Muscle layer of duodenum (tissue), 2 donors: Measurements from ENCODE around the gene NAV2.

ENCODE experiments used
- H3K27ac ChIP-seq: one replicate; pipeline ENCODE4 v1.7.0; 2013; ENCODE audit warnings: mild to moderate bottlenecking, low read length
- H3K27me3 ChIP-seq: one replicate; pipeline ENCODE4 v1.7.0; 2013; ENCODE audit warnings: low read depth, mild to moderate bottlenecking, control low read depth, low read length
- H3K36me3 ChIP-seq, 2 donors: one replicate each; pipeline ENCODE4 v1.7.0; 2013; ENCODE audit warnings: low read length in 2 of 2, control low read depth in 1 of 2, mild to moderate bottlenecking in 1 of 2; ENCODE audit not compliant: insufficient read depth in 2 of 2, control insufficient read depth in 1 of 2
- H3K4me1 ChIP-seq, 2 donors: one replicate each; pipeline ENCODE4 v1.7.0; 2013; ENCODE audit warnings: low read length in 2 of 2, mild to moderate bottlenecking in 2 of 2, control low read depth in 1 of 2, moderate library complexity in 1 of 2; ENCODE audit not compliant: insufficient read depth in 2 of 2, control insufficient read depth in 1 of 2
- H3K4me3 ChIP-seq, 2 donors: one replicate each; pipeline ENCODE4 v1.7.0; 2013; ENCODE audit warnings: low read length in 2 of 2, low read depth in 1 of 2, mild to moderate bottlenecking in 1 of 2
- H3K9me3 ChIP-seq, 2 donors: one replicate each; pipeline ENCODE4 v1.7.0; 2013; ENCODE audit warnings: low read length in 2 of 2, control low read depth in 1 of 2, mild to moderate bottlenecking in 1 of 2; ENCODE audit not compliant: control insufficient read depth in 1 of 2
- donor health status: healthy.

Gene NAV2

GRCh38 chr11:20022363-20023081, 309.9 kb downstream of the NAV2 start:
- peaks cover 0 to 31% of the 10 kb centered on the region in 2 donors for H3K4me1 ChIP-seq
- H3K4me3 ChIP-seq: no peak overlapping the region
- no peak overlapping the region for H3K27ac ChIP-seq
- no peaks in the 10 kb centered on the region for H3K9me3 ChIP-seq
- H3K27me3 ChIP-seq: no peaks in the 10 kb centered on the region
- H3K36me3 ChIP-seq: no peaks in the 10 kb centered on the region

- no peaks in the 10 kb centered on the region for H3K27me3 ChIP-seq
- no peaks in the 10 kb centered on the region for H3K9me3 ChIP-seq
- no peak overlapping the region for H3K4me3 ChIP-seq
- H3K36me3 ChIP-seq: no peaks in the 10 kb centered on the region
- no peak overlapping the region for H3K27ac ChIP-seq
- peaks cover 0 to 36% of the 10 kb centered on the region in 2 donors for H3K4me1 ChIP-seq
Measured at GRCh38 chr11:20023082-20023426, 310.4 kb downstream of the NAV2 start.

- Histone ChIP-seq H3K36me3 (no peaks in the 10 kb centered on the region), H3K9me3 (no peaks in the 10 kb centered on the region), H3K27ac (no peak overlapping the region), H3K4me3 (no peak overlapping the region), H3K4me1 (peaks cover 0 to 38% of the 10 kb centered on the region in 2 donors), H3K27me3 (no peaks in the 10 kb centered on the region)
Measured at GRCh38 chr11:20024172-20024935, 311.7 kb downstream of the NAV2 start.

GRCh38 chr11:20025332-20025840, 312.7 kb downstream of the NAV2 start:
- H3K36me3 ChIP-seq: no peaks in the 10 kb centered on the region
- no peaks in the 10 kb centered on the region for H3K27me3 ChIP-seq
- no peaks in the 10 kb centered on the region for H3K9me3 ChIP-seq
- no peak overlapping the region for H3K4me3 ChIP-seq
- no peak overlapping the region for H3K27ac ChIP-seq
- peaks cover 0 to 38% of the 10 kb centered on the region in 2 donors for H3K4me1 ChIP-seq

GRCh38 chr11:20026629-20027555, 314.3 kb downstream of the NAV2 start:
- H3K27ac ChIP-seq: no peak overlapping the region
- H3K9me3 ChIP-seq: no peaks in the 10 kb centered on the region
- no peak overlapping the region for H3K4me3 ChIP-seq
- peaks cover 0 to 42% of the 10 kb centered on the region in 2 donors for H3K4me1 ChIP-seq
- no peaks in the 10 kb centered on the region for H3K27me3 ChIP-seq
- no peaks in the 10 kb centered on the region for H3K36me3 ChIP-seq

- Histone ChIP-seq H3K27me3 (no peaks in the 10 kb centered on the region), H3K27ac (no peak overlapping the region), H3K9me3 (no peaks in the 10 kb centered on the region), H3K4me1 (peaks cover 0 to 39% of the 10 kb centered on the region in 2 donors), H3K36me3 (no peaks in the 10 kb centered on the region), H3K4me3 (no peak overlapping the region)
Measured at GRCh38 chr11:20027556-20028013, 314.9 kb downstream of the NAV2 start.

GRCh38 chr11:20029193-20029592, 316.6 kb downstream of the NAV2 start:
- no peaks in the 10 kb centered on the region for H3K27me3 ChIP-seq
- peaks cover 0 to 29% of the 10 kb centered on the region in 2 donors for H3K4me1 ChIP-seq
- H3K9me3 ChIP-seq: no peaks in the 10 kb centered on the region
- H3K27ac ChIP-seq: no peak overlapping the region
- no peaks in the 10 kb centered on the region for H3K36me3 ChIP-seq
- H3K4me3 ChIP-seq: no peak overlapping the region

GRCh38 chr11:20030472-20030871, 317.8 kb downstream of the NAV2 start:
- Histone ChIP-seq H3K27ac (no peak overlapping the region), H3K4me1 (peaks cover 0 to 24% of the 10 kb centered on the region in 2 donors), H3K27me3 (no peaks in the 10 kb centered on the region), H3K36me3 (no peaks in the 10 kb centered on the region), H3K4me3 (no peak overlapping the region), H3K9me3 (no peaks in the 10 kb centered on the region)

GRCh38 chr11:20031155-20032001, 318.7 kb downstream of the NAV2 start:
- H3K4me1 ChIP-seq: peaks cover 0 to 19% of the 10 kb centered on the region in 2 donors
- H3K4me3 ChIP-seq: no peak overlapping the region
- peaks cover 2 to 6% of the 10 kb centered on the region in 2 donors for H3K36me3 ChIP-seq
- no peaks in the 10 kb centered on the region for H3K27me3 ChIP-seq
- H3K27ac ChIP-seq: no peak overlapping the region
- no peaks in the 10 kb centered on the region for H3K9me3 ChIP-seq

GRCh38 chr11:20032127-20032526, 319.5 kb downstream of the NAV2 start:
- Histone ChIP-seq H3K4me1 (peaks cover 0 to 15% of the 10 kb centered on the region in 2 donors), H3K27me3 (no peaks in the 10 kb centered on the region), H3K36me3 (peaks cover 6 to 13% of the 10 kb centered on the region in 2 donors), H3K27ac (no peak overlapping the region), H3K9me3 (no peaks in the 10 kb centered on the region), H3K4me3 (no peak overlapping the region)
